GM21529 (cell line): ENCODE data around the gene PANX2.
"Not testable (repeated sequence)": the region's sequence is repeated elsewhere in the genome, so short reads cannot be mapped to it uniquely, and the experiment has no call there.

Experiments used
- ATAC-seq: cut with Tn5 transposase; IDR thresholded peaks from one replicate; pipeline ENCODE4 v1.9.1; 2021; ENCODE audit not compliant: unreplicated experiment

Gene PANX2

GRCh38 chr22:50197000-50197800 is 26.7 kb downstream of the PANX2 start:
- ATAC-seq = no peak

GRCh38 chr22:50197856-50198623 is 27.5 kb downstream of the PANX2 start:
- no peak for ATAC-seq

GRCh38 chr22:50198624-50199017 is 28.1 kb downstream of the PANX2 start:
- ATAC-seq = no peak

GRCh38 chr22:50199251-50199721 is 28.8 kb downstream of the PANX2 start:
- ATAC-seq = no peak

GRCh38 chr22:50199829-50200460 is 29.4 kb downstream of the PANX2 start:
- no peak for ATAC-seq

- peak; percentile 60 for ATAC-seq
Measured at GRCh38 chr22:50200461-50201190, 30.1 kb downstream of the PANX2 start, which contains the start of gene SELENOO. Gene SELENOO (plus strand): TSS chr22:50201011. CDS start chr22:50201037, 26 bp downstream.

- peak; percentile 24 for ATAC-seq
Measured at GRCh38 chr22:50201191-50202129, 30.9 kb downstream of the PANX2 start.

GRCh38 chr22:50202130-50202666 is 31.7 kb downstream of the PANX2 start:
- no peak for ATAC-seq

GRCh38 chr22:50203288-50203687 is 32.8 kb downstream of the PANX2 start:
- ATAC-seq = no peak

GRCh38 chr22:50204571-50204970 is 34.0 kb downstream of the PANX2 start:
- no peak for ATAC-seq

GRCh38 chr22:50204998-50205397 is 34.5 kb downstream of the PANX2 start:
- ATAC-seq = not testable (repeated sequence)

- ATAC-seq = no peak
Measured at GRCh38 chr22:50205781-50206569, 35.4 kb downstream of the PANX2 start.

GRCh38 chr22:50206599-50206998 is 36.1 kb downstream of the PANX2 start:
- no peak for ATAC-seq

- no peak for ATAC-seq
Measured at GRCh38 chr22:50207383-50208140, 37.0 kb downstream of the PANX2 start.

GRCh38 chr22:50208430-50208938 is 38.0 kb downstream of the PANX2 start:
- no peak for ATAC-seq

GRCh38 chr22:50208939-50209892 is 38.7 kb downstream of the PANX2 start:
- ATAC-seq = no peak

- ATAC-seq = no peak
Measured at GRCh38 chr22:50209893-50210292, 39.4 kb downstream of the PANX2 start.
